GM19240 (cell line): ENCODE measurements around the gene RNPS1.

Experiments
- DNase-seq: peaks from one replicate; pipeline ENCODE4 v3.0.0; 2011; ENCODE audit warnings: low spot score; ENCODE audit not compliant: insufficient read length

Gene RNPS1

GRCh38 chr16:2214719-2214968 lies 53.3 kb downstream of the RNPS1 start, which contains the start of gene PGP:
Gene PGP (minus strand): TSS chr16:2214840. CDS start chr16:2214777, 63 bp downstream.
- no peak for DNase-seq

GRCh38 chr16:2213817-2214718 lies 53.9 kb downstream of the RNPS1 start:
- no peak for DNase-seq

- no peak for DNase-seq
These were observed 55.3 kb downstream of the RNPS1 start for GRCh38 chr16:2212362-2213324.

GRCh38 chr16:2211923-2212347 lies 56.0 kb downstream of the RNPS1 start:
- DNase-seq: no peak

- no peak for DNase-seq
These were observed 57.2 kb downstream of the RNPS1 start, which contains the start of gene BRICD5 for GRCh38 chr16:2210386-2211365. Gene BRICD5 (minus strand): TSS chr16:2210863. CDS start chr16:2210833, 30 bp downstream.

GRCh38 chr16:2210009-2210332 lies 58.0 kb downstream of the RNPS1 start:
- no peak for DNase-seq

GRCh38 chr16:2209258-2210008 lies 58.5 kb downstream of the RNPS1 start:
- DNase-seq: no peak

- no peak for DNase-seq
These were observed 59.2 kb downstream of the RNPS1 start for GRCh38 chr16:2208772-2209171.

GRCh38 chr16:2208308-2208707 lies 59.6 kb downstream of the RNPS1 start:
- no peak for DNase-seq

- no peak for DNase-seq
These were observed 60.1 kb downstream of the RNPS1 start for GRCh38 chr16:2207872-2208271.

- no peak for DNase-seq
These were observed 61.0 kb downstream of the RNPS1 start for GRCh38 chr16:2206780-2207433.

- no peak for DNase-seq
These were observed 61.5 kb downstream of the RNPS1 start for GRCh38 chr16:2206420-2206779.

GRCh38 chr16:2205967-2206313 lies 62.0 kb downstream of the RNPS1 start:
- no peak for DNase-seq

- peak; percentile 99 for DNase-seq
These were observed 62.6 kb downstream of the RNPS1 start, which contains the start of gene MLST8 for GRCh38 chr16:2205104-2205966. Gene MLST8 (plus strand): TSS chr16:2205454. CDS start chr16:2206086, 632 bp downstream.

GRCh38 chr16:2204416-2205103 lies 63.4 kb downstream of the RNPS1 start:
- DNase-seq: no peak
